ENCODE data around the gene DPH2. TPM values are rescaled to one million over a fixed set of nuclear protein-coding genes. Genes with fewer than 3 reads are reported as not detected.

The DPH2 gene
- total RNA-seq = 10 to 100 TPM in 2 of 4 donors, 1 to 10 TPM in 2; 5.1 to 18.5 (median 12.3) TPM

- Histone ChIP-seq H3K27ac (peak within 1 kb of the TSS in 1 of 2 donors; percentile 11), H3K36me3 (no peaks in the 10 kb centered on the region), H3K4me1 (peaks cover 0 to 7% of the 10 kb centered on the region in 2 donors), H3K4me3 (peak within 1 kb of the TSS; percentile 71 to 88), H3K9me3 (no peaks in the 10 kb centered on the region), H3K27me3 (no peaks in the 10 kb centered on the region)
- peak; percentile 96 to 97 for DNase-seq
- TF ChIP-seq POLR2A (IDR thresholded peaks at IDR 0.05) = peak in 1 of 2 donors; percentile 19
- TF ChIP-seq CTCF (IDR thresholded peaks at IDR 0.05) = peak in 3 of 4 experiments; percentile 14 to 31 (median 19)
- intact Hi-C loops (cut with DNase I; ENCODE audit: low total_unique reads) = no loop called here
Measured at GRCh38 chr1:43969746-43970466, at the start of gene DPH2. Gene DPH2 (plus strand): TSS chr1:43970010. CDS start chr1:43970176, 166 bp downstream.

- Histone ChIP-seq H3K4me1 (no peaks in the 10 kb centered on the region), H3K9me3 (no peaks in the 10 kb centered on the region), H3K27me3 (no peaks in the 10 kb centered on the region), H3K4me3 (no peak overlapping the region), H3K36me3 (no peaks in the 10 kb centered on the region), H3K27ac (no peak overlapping the region)
- intact Hi-C loops (cut with DNase I; ENCODE audit: low total_unique reads) = no loop called here
- DNase-seq = no peak
- TF ChIP-seq POLR2A (IDR thresholded peaks at IDR 0.05) = no peak
- no peak for TF ChIP-seq CTCF (IDR thresholded peaks at IDR 0.05)
Measured at GRCh38 chr1:43921022-43921421, 48.8 kb upstream of the DPH2 start.

GRCh38 chr1:43924516-43924915 is 45.3 kb upstream of the DPH2 start:
- Histone ChIP-seq H3K27me3 (no peaks in the 10 kb centered on the region), H3K4me1 (no peaks in the 10 kb centered on the region), H3K4me3 (no peak overlapping the region), H3K27ac (no peak overlapping the region), H3K9me3 (no peaks in the 10 kb centered on the region), H3K36me3 (no peaks in the 10 kb centered on the region)
- no peak for DNase-seq
- no peak for TF ChIP-seq CTCF (IDR thresholded peaks at IDR 0.05)
- TF ChIP-seq POLR2A (IDR thresholded peaks at IDR 0.05) = no peak
- intact Hi-C loops (cut with DNase I; ENCODE audit: low total_unique reads) = no loop called here

GRCh38 chr1:43925846-43926245 is 44.0 kb upstream of the DPH2 start:
- Histone ChIP-seq H3K27ac (no peak overlapping the region), H3K4me3 (no peak overlapping the region), H3K4me1 (no peaks in the 10 kb centered on the region), H3K27me3 (no peaks in the 10 kb centered on the region), H3K9me3 (no peaks in the 10 kb centered on the region), H3K36me3 (no peaks in the 10 kb centered on the region)
- intact Hi-C loops (cut with DNase I; ENCODE audit: low total_unique reads) = no loop called here
- TF ChIP-seq POLR2A (IDR thresholded peaks at IDR 0.05) (no peak), CTCF (IDR thresholded peaks at IDR 0.05) (no peak)
- no peak for DNase-seq

GRCh38 chr1:43930168-43930948 is 39.5 kb upstream of the DPH2 start:
- no peaks in the 10 kb centered on the region for H3K27me3 ChIP-seq
- DNase-seq = no peak
- intact Hi-C loops (cut with DNase I; ENCODE audit: low total_unique reads) = no loop called here
- H3K9me3 ChIP-seq = no peaks in the 10 kb centered on the region
- TF ChIP-seq CTCF (IDR thresholded peaks at IDR 0.05) (peak in 1 of 4 experiments; percentile 12), POLR2A (IDR thresholded peaks at IDR 0.05) (no peak)
- H3K4me3 ChIP-seq = no peak overlapping the region
- H3K27ac ChIP-seq = no peak overlapping the region
- H3K36me3 ChIP-seq = no peaks in the 10 kb centered on the region
- H3K4me1 ChIP-seq = peaks cover 0 to 11% of the 10 kb centered on the region in 2 donors

Measured in uterus (tissue), 4 donors.